Transverse colon (tissue), 4 donors: Measurements from ENCODE around the gene TMEM184A. TPM values are rescaled to one million over a fixed set of nuclear protein-coding genes. Genes with fewer than 3 reads are reported as not detected.

Experiments
- DNase-seq: peaks from one replicate; pipeline ENCODE4 v3.0.0-alpha.2; 2019
- H3K27ac ChIP-seq, 4 donors: fragments of 200-600 bp; sonication (generic); 2 replicates each; pipeline ENCODE4 v1.5.1; 2016 to 2018; ENCODE audit warnings: inconsistent platforms in 4 of 4
- H3K27me3 ChIP-seq: fragments of 200-600 bp; sonication (generic); 2 replicates; pipeline ENCODE4 v1.5.1; 2017; ENCODE audit warnings: inconsistent platforms
- H3K36me3 ChIP-seq, 4 donors: fragments of 200-600 bp; sonication (generic); 2 replicates each; pipeline ENCODE4 v1.5.1; 2017 to 2019; ENCODE audit warnings: inconsistent platforms in 4 of 4
- H3K4me1 ChIP-seq, 4 donors: fragments of 200-600 bp; sonication (generic); 2 replicates each; pipeline ENCODE4 v1.5.1; 2017 to 2020; ENCODE audit warnings: inconsistent platforms in 4 of 4
- H3K4me3 ChIP-seq, 4 donors: fragments of 200-600 bp; sonication (generic); 1 replicate in 1 of 4; 2 replicates in 3 of 4; pipeline versions ENCODE4 v1.5.1 to v1.6.1; 2017 to 2019; ENCODE audit warnings: inconsistent platforms in 4 of 4
- H3K9me3 ChIP-seq, 2 donors: fragments of 200-600 bp; sonication (generic); 2 replicates each; pipeline ENCODE4 v1.5.1; 2017 to 2019; ENCODE audit warnings: inconsistent platforms in 2 of 2
- EP300 ChIP-seq: sonication (generic); formaldehyde crosslinking; IDR thresholded peaks from one replicate; pipeline ENCODE4 v1.6.1; 2017; ENCODE audit warnings: antibody characterized with exemption, low read depth
- POLR2A ChIP-seq: fragments of 450-650 bp; IDR thresholded peaks from one replicate; pipeline ENCODE4 v1.6.1; 2016; ENCODE audit warnings: antibody characterized with exemption, mild to moderate bottlenecking, moderate library complexity
- POLR2AphosphoS5 ChIP-seq, 3 donors: sonication (generic); formaldehyde crosslinking; IDR thresholded peaks; one replicate each; pipeline ENCODE4 v1.6.1; 2016; ENCODE audit warnings: antibody characterized with exemption in 3 of 3
- WGBS, 2 donors: methylation state at CpG; one replicate each; pipeline ENCODE4 v1.1.5; 2018; ENCODE audit warnings: low coverage in 1 of 2; 5-methylcytosine and 5-hydroxymethylcytosine counted together
- in situ Hi-C, 4 donors: fragments of 200-750 bp; cut with MboI; loops; one replicate each; pipeline versions ENCODE4 v1.15.0 to v1.15.1; 2017; ENCODE audit warnings: low sequenced_read_pairs in 3 of 4, low pct_ligation_motif_present in 1 of 4, low pct_unique_long_range_greater_than_20kb in 1 of 4
- intact Hi-C: fragments of 100-400 bp; cut with DNase I; formaldehyde crosslinking; loops from one replicate; pipeline ENCODE4 v1.15.1; 2023; ENCODE audit warnings: low total_unique reads
- total RNA-seq, 4 donors: library from RNA; depleted of rRNA; stranded (reverse); fragments of >200 nt; gene quantifications; one replicate each; pipeline ENCODE4 v1.1.0, GENCODE V29; 2016
- TF ChIP-seq, protein P1 (sequence below), 5 experiments: fragments of 200-600 bp in 3 of 5; fragments of 450-650 bp in 2 of 5; sonication (generic) in 3 of 5; IDR thresholded peaks; 1 replicate in 2 of 5; 2 replicates in 3 of 5; pipeline ENCODE4 v1.5.1; 2016 to 2017; ENCODE audit warnings: antibody characterized with exemption in 5 of 5, inconsistent platforms in 3 of 5, mild to moderate bottlenecking in 2 of 5, moderate library complexity in 1 of 5

The TMEM184A gene
- total RNA-seq, 4 donors from 2014 or later: 49.9 to 151 (median 94.1) TPM

DNA sequence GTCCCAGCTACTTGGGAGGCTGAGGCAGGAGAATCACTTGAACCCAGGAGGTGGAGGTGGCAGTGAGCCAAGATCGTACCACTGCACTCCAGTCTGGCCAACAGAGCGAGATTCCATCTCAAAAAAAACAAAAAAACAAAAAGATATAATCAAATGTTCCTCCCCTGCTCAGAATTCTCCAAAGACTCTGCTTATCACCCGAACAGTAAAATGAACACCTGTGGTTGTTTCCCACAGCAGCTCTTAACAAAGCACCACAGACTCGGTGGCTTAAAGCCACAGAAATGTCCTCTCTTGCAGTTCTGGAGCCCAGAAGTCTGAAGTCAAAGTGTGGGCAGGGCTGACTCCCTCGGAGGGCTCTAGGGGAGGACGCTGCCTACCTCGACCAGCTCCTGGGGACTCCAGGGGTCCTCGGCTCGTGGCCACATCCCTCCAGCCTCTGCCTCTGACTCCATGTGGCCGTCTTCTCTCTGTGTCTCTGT, 47.7 kb downstream of the TMEM184A start:
- H3K27me3 ChIP-seq: no peaks in the 10 kb centered on the region
- H3K36me3 ChIP-seq: no peaks in the 10 kb centered on the region
- intact Hi-C loops: no loop called here
- WGBS, 2 donors: 68% methylated on average over 10 of the region's 10 CpGs; no CpG with 5 or more reads in 1 of the 2 donors
- H3K4me1 ChIP-seq: peaks cover 2 to 22% (median 6%) of the 10 kb centered on the region in 4 donors
- H3K27ac ChIP-seq: no peak overlapping the region
- in situ Hi-C loops: no loop called here
- no peak for DNase-seq
- TF ChIP-seq POLR2A (no peak), POLR2AphosphoS5 (IDR thresholded peaks at IDR 0.05) (no peak), EP300 (no peak)
- TF ChIP-seq, protein P1, sequence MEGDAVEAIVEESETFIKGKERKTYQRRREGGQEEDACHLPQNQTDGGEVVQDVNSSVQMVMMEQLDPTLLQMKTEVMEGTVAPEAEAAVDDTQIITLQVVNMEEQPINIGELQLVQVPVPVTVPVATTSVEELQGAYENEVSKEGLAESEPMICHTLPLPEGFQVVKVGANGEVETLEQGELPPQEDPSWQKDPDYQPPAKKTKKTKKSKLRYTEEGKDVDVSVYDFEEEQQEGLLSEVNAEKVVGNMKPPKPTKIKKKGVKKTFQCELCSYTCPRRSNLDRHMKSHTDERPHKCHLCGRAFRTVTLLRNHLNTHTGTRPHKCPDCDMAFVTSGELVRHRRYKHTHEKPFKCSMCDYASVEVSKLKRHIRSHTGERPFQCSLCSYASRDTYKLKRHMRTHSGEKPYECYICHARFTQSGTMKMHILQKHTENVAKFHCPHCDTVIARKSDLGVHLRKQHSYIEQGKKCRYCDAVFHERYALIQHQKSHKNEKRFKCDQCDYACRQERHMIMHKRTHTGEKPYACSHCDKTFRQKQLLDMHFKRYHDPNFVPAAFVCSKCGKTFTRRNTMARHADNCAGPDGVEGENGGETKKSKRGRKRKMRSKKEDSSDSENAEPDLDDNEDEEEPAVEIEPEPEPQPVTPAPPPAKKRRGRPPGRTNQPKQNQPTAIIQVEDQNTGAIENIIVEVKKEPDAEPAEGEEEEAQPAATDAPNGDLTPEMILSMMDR (IDR thresholded peaks at IDR 0.05): no peak
- no peak overlapping the region for H3K4me3 ChIP-seq
- no peaks in the 10 kb centered on the region for H3K9me3 ChIP-seq

DNA sequence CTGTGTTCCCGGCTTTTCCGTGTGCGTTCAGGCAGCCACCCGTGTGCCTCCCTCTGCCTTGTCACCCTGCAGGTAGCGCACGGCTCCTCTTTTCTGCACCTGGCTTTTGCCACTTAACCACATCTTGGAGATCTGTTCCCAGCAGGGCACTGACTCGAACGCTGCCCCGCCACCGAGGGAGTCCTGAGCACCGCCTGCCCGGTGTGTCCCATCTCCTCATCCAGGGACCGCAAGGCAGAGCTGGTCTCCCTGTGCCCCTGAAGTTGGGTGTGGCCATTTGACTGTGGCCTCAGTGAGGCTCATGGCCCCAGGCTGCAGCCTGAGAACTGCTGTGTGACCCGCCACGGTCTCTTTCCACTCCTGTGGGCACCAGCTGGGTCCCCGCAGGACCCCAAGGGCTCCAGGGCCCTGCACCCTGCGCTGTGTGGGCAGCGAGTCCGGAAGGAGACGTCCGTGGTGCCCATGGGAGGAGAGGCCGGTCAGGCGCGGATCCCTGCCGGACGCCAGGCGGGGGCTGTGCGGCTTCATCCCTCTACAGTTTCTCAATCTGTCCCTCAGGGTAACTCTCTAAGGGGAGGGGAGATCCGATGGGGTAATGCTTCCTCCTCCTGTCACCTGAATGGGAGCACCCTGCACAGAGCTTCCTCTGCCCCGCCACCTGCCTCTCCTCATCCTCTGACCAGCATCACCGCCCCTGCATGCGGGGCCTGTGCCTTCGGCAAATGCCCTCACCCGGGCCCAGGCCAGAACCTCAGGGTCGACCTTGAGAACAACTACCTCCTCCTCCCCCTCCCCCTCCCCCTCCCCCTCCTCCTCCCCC, 50.1 kb downstream of the TMEM184A start:
- 71% methylated on average over 35 of the region's 35 CpGs; no CpG with 5 or more reads in 1 of the 2 donors for WGBS, 2 donors
- Histone ChIP-seq H3K4me1 (peaks cover 8 to 34% (median 15%) of the 10 kb centered on the region in 4 donors), H3K4me3 (no peak overlapping the region), H3K27me3 (no peaks in the 10 kb centered on the region), H3K9me3 (no peaks in the 10 kb centered on the region), H3K36me3 (no peaks in the 10 kb centered on the region), H3K27ac (peak overlapping the region in 2 of 4 donors; percentile 1 to 41)
- intact Hi-C loops: no loop called here
- no peak for DNase-seq
- in situ Hi-C loops: no loop called here
- no peak for TF ChIP-seq POLR2AphosphoS5 (IDR thresholded peaks at IDR 0.05)
- TF ChIP-seq POLR2A: no peak
- no peak for TF ChIP-seq EP300
- TF ChIP-seq, protein P1 (IDR thresholded peaks at IDR 0.05): no peak

DNA sequence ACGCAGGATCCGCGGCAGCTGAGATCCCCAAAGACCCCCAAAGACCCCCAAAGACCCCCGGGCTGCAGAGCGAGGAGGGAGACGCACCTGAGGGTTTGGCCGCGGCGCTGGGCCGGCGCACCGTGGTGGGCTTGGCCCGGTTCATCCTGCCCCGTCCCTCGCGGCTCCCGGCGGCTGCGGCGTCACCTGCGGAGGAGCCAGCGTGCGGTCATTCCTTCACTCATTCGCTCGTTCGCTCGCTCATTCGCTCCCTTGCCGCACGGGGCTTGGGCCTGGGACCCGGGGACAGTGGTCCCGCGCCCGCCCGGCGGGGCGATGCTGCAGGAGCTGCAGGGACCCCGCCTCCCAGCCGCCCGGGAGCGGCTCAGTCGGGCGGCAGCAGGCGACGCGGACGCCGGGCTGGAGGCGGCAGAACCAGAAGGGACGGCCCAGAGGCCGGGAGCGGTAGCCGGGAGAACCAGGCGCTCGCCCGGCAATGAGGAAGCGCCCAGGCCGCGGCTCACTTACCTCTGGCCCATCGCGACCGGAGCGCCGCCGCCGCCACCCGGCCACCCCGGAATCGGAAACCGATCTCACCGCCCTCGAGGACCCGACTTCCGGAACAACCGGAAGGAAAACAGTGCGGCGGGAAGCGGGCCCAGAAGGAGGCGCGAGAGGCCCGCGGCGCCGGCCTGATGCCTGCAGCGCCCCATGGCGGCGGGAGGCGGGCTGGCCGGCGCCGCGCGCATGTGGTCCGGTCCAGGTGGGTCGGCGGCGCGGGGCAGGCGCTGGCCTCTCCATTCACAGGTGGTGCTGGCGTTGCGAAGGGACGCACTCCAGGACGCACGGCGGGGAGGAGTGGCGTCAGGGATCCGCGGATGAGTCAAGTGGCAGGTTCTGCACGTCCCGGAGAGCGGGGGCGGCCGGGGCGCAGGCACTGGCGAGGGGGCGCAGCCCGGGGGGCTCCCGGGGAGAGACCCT, 51.9 kb downstream of the TMEM184A start, which contains the start of gene INTS1:
TSS of gene INTS1 (minus strand) at position 574 of the 960 bp plus-strand sequence. CDS start at position 145, 429 bp downstream.
- WGBS, 2 donors: 1% methylated on average over 64 of the region's 118 CpGs; no CpG with 5 or more reads in 1 of the 2 donors
- no peaks in the 10 kb centered on the region for H3K27me3 ChIP-seq

More for the DNA sequence above, 51.9 kb downstream of the TMEM184A start, which contains the start of gene INTS1:
- Histone ChIP-seq H3K9me3 (no peaks in the 10 kb centered on the region), H3K27ac (peak within 1 kb of the TSS; percentile 78 to 90 (median 83)), H3K4me1 (peaks cover 8 to 34% (median 15%) of the 10 kb centered on the region in 4 donors), H3K36me3 (peaks cover 0 to 12% (median 3%) of the 10 kb centered on the region in 4 donors), H3K4me3 (peak within 1 kb of the TSS; percentile 95 to 100 (median 98))
- peak; percentile 94 for DNase-seq
- intact Hi-C loops: no loop called here
- TF ChIP-seq, protein P1 (IDR thresholded peaks at IDR 0.05): peak; percentile 25 to 94 (median 79)
- TF ChIP-seq POLR2A: peak; percentile 71
- TF ChIP-seq POLR2AphosphoS5 (IDR thresholded peaks at IDR 0.05): peak; percentile 55 to 86 (median 77)
- no peak for TF ChIP-seq EP300
- in situ Hi-C loops: no loop called here
